Liver (tissue), 3 donors: ENCODE measurements around the gene DMPK.

Experiments used
- CTCF ChIP-seq: fragments of 150-350 bp; IDR thresholded peaks from 2 replicates; pipeline ENCODE4 v1.5.1; 2017; ENCODE audit warnings: improper control_type of control experiment, low read depth, low read length; ENCODE audit not compliant: missing input control
- EGR1 ChIP-seq, 2 donors: IDR thresholded peaks; 2 replicates each; pipeline ENCODE4 v1.6.1; 2016 to 2018; ENCODE audit warnings: antibody characterized with exemption in 2 of 2, low read depth in 2 of 2
- FOXA1 ChIP-seq: IDR thresholded peaks from 2 replicates; pipeline ENCODE4 v1.6.1; 2016; ENCODE audit warnings: antibody characterized with exemption
- HNF4G ChIP-seq: IDR thresholded peaks from 2 replicates; pipeline ENCODE4 v1.6.1; 2016; ENCODE audit warnings: antibody characterized with exemption
- JUND ChIP-seq, 2 donors: IDR thresholded peaks; 2 replicates each; pipeline ENCODE4 v1.6.1; 2016; ENCODE audit warnings: antibody characterized with exemption in 2 of 2
- RAD21 ChIP-seq, 2 donors: IDR thresholded peaks; 2 replicates each; pipeline ENCODE4 v1.6.1; 2016; ENCODE audit warnings: antibody characterized with exemption in 2 of 2, mild to moderate bottlenecking in 2 of 2
- REST ChIP-seq: IDR thresholded peaks from 2 replicates; pipeline ENCODE4 v1.6.1; 2016; ENCODE audit warnings: antibody characterized with exemption, mild to moderate bottlenecking
- RXRA ChIP-seq, 2 donors: IDR thresholded peaks; 2 replicates each; pipeline ENCODE4 v1.6.1; 2017 to 2018; ENCODE audit warnings: antibody characterized with exemption in 2 of 2, mild to moderate bottlenecking in 1 of 2
- SP1 ChIP-seq: IDR thresholded peaks from 2 replicates; pipeline ENCODE4 v1.6.1; 2018; ENCODE audit warnings: antibody characterized with exemption, mild to moderate bottlenecking
- TAF1 ChIP-seq: conservative IDR thresholded peaks from 2 replicates; pipeline ENCODE4 v1.6.1; 2016; ENCODE audit warnings: antibody characterized with exemption, mild to moderate bottlenecking
- YY1 ChIP-seq: IDR thresholded peaks from 2 replicates; pipeline ENCODE4 v1.6.1; 2016; ENCODE audit warnings: antibody characterized with exemption, mild to moderate bottlenecking
- ZBTB33 ChIP-seq: IDR thresholded peaks from 2 replicates; pipeline ENCODE4 v1.6.1; 2016; ENCODE audit warnings: antibody characterized with exemption
- TF ChIP-seq, protein P1 (sequence below): IDR thresholded peaks from 2 replicates; pipeline ENCODE4 v1.6.1; 2016; ENCODE audit warnings: antibody characterized with exemption
- TF ChIP-seq, protein P2 (sequence below): IDR thresholded peaks from 2 replicates; pipeline ENCODE4 v1.6.1; 2016; ENCODE audit warnings: antibody characterized with exemption
- donor health status: healthy.
- donor health status: healthy.

DNA sequence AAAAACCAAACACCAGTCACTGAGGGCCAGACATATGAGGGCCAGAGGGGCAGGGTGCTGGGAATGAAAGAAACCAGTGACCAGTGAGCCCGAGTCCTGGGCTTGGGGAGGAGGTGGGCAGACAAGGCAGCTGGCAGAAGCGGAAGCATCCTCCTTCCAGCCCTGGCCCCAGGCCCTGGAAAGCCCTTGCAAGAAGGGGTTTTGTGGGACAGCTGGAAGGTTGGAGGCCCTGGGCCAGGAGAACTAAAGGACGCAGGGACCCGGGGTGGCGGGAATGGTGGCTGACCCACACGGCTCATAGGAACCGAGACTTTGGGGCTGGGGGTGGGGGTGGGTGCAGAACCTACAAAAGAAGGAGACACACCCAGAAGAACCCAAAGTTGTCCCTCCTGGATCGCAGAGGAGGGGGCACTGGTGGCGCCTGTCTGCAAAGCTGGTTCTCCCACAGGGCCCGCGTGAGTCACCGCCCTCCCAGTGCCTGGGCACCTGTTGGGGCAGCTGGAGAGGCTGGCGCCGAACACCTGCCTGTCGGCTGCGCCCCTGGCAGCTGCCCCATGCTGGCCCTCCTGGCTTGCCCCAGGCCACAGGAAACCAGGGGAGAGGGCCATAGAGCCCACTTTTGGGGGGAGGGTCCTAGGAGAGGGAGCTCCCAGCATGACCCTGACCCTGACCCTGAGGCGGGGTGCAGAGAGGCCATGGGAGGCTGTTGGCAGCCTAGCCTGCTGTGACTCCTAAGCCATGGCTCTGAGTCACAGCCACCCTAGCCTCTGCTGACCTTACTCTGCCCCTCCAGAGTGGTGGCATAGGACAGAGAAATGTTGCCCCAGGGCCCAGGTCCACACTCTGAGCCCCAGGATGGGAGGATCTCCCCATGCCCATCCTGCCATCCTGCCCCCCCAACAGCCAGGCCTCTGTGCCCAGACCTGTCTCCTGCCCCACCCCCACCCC is 802 bp downstream of the DMPK start:
- TF ChIP-seq CTCF (no peak), TAF1 (no peak), EGR1 (IDR thresholded peaks at IDR 0.05; ENCODE audit: low read depth in 2 of 2) (no peak), SP1 (no peak), REST (no peak), FOXA1 (no peak), YY1 (no peak), ZBTB33 (no peak), RAD21 (IDR thresholded peaks at IDR 0.05) (no peak), RXRA (IDR thresholded peaks at IDR 0.05) (no peak), JUND (IDR thresholded peaks at IDR 0.05) (no peak), HNF4G (no peak)
- TF ChIP-seq, protein P1, sequence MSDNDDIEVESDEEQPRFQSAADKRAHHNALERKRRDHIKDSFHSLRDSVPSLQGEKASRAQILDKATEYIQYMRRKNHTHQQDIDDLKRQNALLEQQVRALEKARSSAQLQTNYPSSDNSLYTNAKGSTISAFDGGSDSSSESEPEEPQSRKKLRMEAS: no peak
- TF ChIP-seq, protein P2, sequence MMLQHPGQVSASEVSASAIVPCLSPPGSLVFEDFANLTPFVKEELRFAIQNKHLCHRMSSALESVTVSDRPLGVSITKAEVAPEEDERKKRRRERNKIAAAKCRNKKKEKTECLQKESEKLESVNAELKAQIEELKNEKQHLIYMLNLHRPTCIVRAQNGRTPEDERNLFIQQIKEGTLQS: no peak
